ENCODE data around the gene ZFAND3.

DNA sequence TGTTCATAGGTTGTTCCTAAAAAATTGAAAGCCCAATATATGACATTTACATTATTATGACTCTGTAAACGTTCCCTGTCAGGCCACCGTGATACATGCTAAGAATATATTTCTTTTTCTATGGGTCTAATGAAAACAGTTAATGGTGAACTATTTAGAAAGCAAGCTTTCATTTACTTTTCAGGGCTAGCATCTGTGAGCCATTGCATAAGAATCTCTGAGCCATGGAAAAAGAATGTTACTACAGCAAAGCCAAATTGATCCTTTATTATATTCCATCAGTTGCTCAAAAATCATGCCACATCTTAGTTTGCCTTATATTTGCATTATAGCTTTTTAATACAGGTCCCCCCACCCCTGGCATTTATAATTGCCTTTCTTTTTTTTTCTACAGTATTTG is 275.5 kb downstream of the ZFAND3 start:
- TF ChIP-seq, protein P1, sequence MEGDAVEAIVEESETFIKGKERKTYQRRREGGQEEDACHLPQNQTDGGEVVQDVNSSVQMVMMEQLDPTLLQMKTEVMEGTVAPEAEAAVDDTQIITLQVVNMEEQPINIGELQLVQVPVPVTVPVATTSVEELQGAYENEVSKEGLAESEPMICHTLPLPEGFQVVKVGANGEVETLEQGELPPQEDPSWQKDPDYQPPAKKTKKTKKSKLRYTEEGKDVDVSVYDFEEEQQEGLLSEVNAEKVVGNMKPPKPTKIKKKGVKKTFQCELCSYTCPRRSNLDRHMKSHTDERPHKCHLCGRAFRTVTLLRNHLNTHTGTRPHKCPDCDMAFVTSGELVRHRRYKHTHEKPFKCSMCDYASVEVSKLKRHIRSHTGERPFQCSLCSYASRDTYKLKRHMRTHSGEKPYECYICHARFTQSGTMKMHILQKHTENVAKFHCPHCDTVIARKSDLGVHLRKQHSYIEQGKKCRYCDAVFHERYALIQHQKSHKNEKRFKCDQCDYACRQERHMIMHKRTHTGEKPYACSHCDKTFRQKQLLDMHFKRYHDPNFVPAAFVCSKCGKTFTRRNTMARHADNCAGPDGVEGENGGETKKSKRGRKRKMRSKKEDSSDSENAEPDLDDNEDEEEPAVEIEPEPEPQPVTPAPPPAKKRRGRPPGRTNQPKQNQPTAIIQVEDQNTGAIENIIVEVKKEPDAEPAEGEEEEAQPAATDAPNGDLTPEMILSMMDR (IDR thresholded peaks at IDR 0.05; ENCODE audit: insufficient read depth, low read depth, low read length), result no peak
- TF ChIP-seq EZH2 (IDR thresholded peaks at IDR 0.05; ENCODE audit: insufficient read depth, low read length), result no peak

All from astrocyte (in vitro differentiated cells and primary cell).